ENCODE measurements around the gene ZNF534. TPM values are rescaled to one million over a fixed set of nuclear protein-coding genes. Genes with fewer than 3 reads are reported as not detected.

ZNF534 gene
- total RNA-seq: not detected in 2 replicates

GRCh38 chr19:52428937-52429336 is at the start of gene ZNF534:
ZNF534 (plus strand) TSS chr19:52429148; CDS start chr19:52431475, 2,327 bp downstream.

GRCh38 chr19:52397310-52398080 is 31.5 kb upstream of the ZNF534 start, which contains the start of gene ZNF528:
ZNF528 (plus strand) TSS chr19:52397849; CDS start chr19:52402014, 4,165 bp downstream.

GRCh38 chr19:52453324-52454094 is 24.6 kb downstream of the ZNF534 start, which contains the start of gene ZNF578:
ZNF578 (plus strand) TSS chr19:52453553; CDS start chr19:52501846, 48,293 bp downstream.

Other genes starting within 250 kb of the ZNF534 start
- gene PPP2R1A, start 239.1 kb upstream of the ZNF534 start, total RNA-seq: 283 and 294 TPM in 2 replicates
- gene ZNF766, start 159.6 kb upstream of the ZNF534 start, total RNA-seq: 5.4 and 8.3 TPM in 2 replicates
- gene ZNF480, start 132.0 kb upstream of the ZNF534 start, total RNA-seq: 5.1 and 6.2 TPM in 2 replicates
- gene ZNF610, start 92.9 kb upstream of the ZNF534 start, total RNA-seq: 0.89 and 7.3 TPM in 2 replicates
- gene ZNF880, start 59.2 kb upstream of the ZNF534 start, total RNA-seq: 12.6 and 12.8 TPM in 2 replicates
- gene ZNF528, start 31.3 kb upstream of the ZNF534 start, total RNA-seq: 6.2 and 11.3 TPM in 2 replicates
- 0.49 and 2.0 TPM in 2 replicates for gene ZNF578, start 24.4 kb downstream of the ZNF534 start, total RNA-seq
- gene ZNF808, start 98.5 kb downstream of the ZNF534 start, total RNA-seq: 7.9 and 10.3 TPM in 2 replicates
- gene ZNF701, start 141.1 kb downstream of the ZNF534 start, total RNA-seq: 8.9 and 9.7 TPM in 2 replicates
- 20.8 and 25.8 TPM in 2 replicates for gene ZNF83, start 209.2 kb downstream of the ZNF534 start, total RNA-seq